Activated CD4-positive, alpha-beta T cell treated with anti-CD3 and anti-CD28 coated beads for 36 hours (primary cell): Measurements from ENCODE around the gene ZNF133. TPM values are rescaled to one million over a fixed set of nuclear protein-coding genes. Genes with fewer than 3 reads are reported as not detected.
"Not testable (repeated sequence)": the region's sequence is repeated elsewhere in the genome, so short reads cannot be mapped to it uniquely, and the experiment has no call there.

Experiments used
- ATAC-seq: fragments of 200-7000 bp; cut with Tn5 transposase; one replicate; pipeline ENCODE4 v1.10.0; 2021; ENCODE audit warnings: mild to moderate bottlenecking, moderate library complexity
- CTCF ChIA-PET: fragments of 350-600 bp; sonication (Branson Sonifier 250); formaldehyde crosslinking; loops from one replicate; lab custom pipeline; 2021; ENCODE audit warnings: antibody characterized with exemption; lab: Charles Lee
- POLR2A ChIA-PET: fragments of 350-600 bp; sonication (Branson Sonifier 250); formaldehyde crosslinking; loops from one replicate; lab custom pipeline; 2021; ENCODE audit warnings: antibody characterized with exemption, inconsistent platforms; lab: Charles Lee
- DNase-seq: peaks from one replicate; pipeline ENCODE4 v3.0.0-alpha.2; 2020
- H3K27ac Mint-ChIP-seq: one replicate; pipeline ENCODE4 v1.8.0; 2021; ENCODE audit warnings: mixed read lengths
- H3K27me3 Mint-ChIP-seq: one replicate; pipeline ENCODE4 v1.8.0; 2021; ENCODE audit warnings: mixed read lengths
- H3K36me3 Mint-ChIP-seq: one replicate; pipeline ENCODE4 v1.8.0; 2021; ENCODE audit warnings: low read depth, mixed read lengths
- H3K4me1 Mint-ChIP-seq: one replicate; pipeline ENCODE4 v1.8.0; 2021; ENCODE audit warnings: mixed read lengths
- H3K4me3 Mint-ChIP-seq: one replicate; pipeline ENCODE4 v1.8.0; 2021; ENCODE audit warnings: mild to moderate bottlenecking, moderate library complexity, mixed read lengths
- H3K9me3 Mint-ChIP-seq: one replicate; pipeline ENCODE4 v1.8.0; 2021; ENCODE audit warnings: low read depth, mixed read lengths
- intact Hi-C, 2 experiments: fragments of 100-400 bp; cut with DNase I in 1 of 2; cut with micrococcal nuclease in 1 of 2; formaldehyde crosslinking; loops; one replicate each; pipeline versions ENCODE4 v1.14.2 to v1.15.1; 2022 to 2024; cut with DNase I, micrococcal nuclease
- total RNA-seq, 2 experiments: library from RNA; stranded (reverse); gene quantifications; one replicate each; pipeline ENCODE4 v1.2.3, GENCODE V29; 2021

Gene ZNF133
- 10 to 100 TPM in 1 of 2 experiments, 1 to 10 TPM in 1; 8.8 to 10.1 TPM for total RNA-seq

GRCh38 chr20:18287915-18288748, at the start of gene ZNF133:
Gene ZNF133, plus strand, starts transcription at chr20:18288527. Its CDS starts 17,160 bp downstream, at chr20:18305687.
- Mint-ChIP-seq H3K4me3 (peak within 1 kb of the TSS; percentile 98), H3K27me3 (peaks cover 14% of the 10 kb centered on the region), H3K36me3 (peaks cover 27% of the 10 kb centered on the region), H3K4me1 (peaks cover 19% of the 10 kb centered on the region), H3K27ac (peak within 1 kb of the TSS; percentile 99), H3K9me3 (peaks cover 13% of the 10 kb centered on the region)
- DNase-seq (peak; percentile 97), ATAC-seq (peak; percentile 98)
- intact Hi-C loops = loop anchor here (1.0 to 10.0 kb wide), 18 partner anchors 149 to 1764 kb away; partner anchors contain the start of genes DZANK1 (in 2 of the 2), MGME1 (in 2 of the 2), POLR3F (in 2 of the 2) and SEC23B (in 2 of the 2)
- POLR2A ChIA-PET = interaction anchor here (0.7 to 1.4 kb wide), 4 partner anchors 150 to 277 kb away, joined by 3 to 8 read pairs (median 4); partner anchors contain the start of genes DZANK1, KAT14, PET117 and POLR3F
- CTCF ChIA-PET = interaction anchor here (0.6 to 1.4 kb wide), 5 partner anchors 12 to 1500 kb away, joined by 3 to 6 read pairs (median 3); partner anchors contain the start of genes KAT14, PET117 and RRBP1

GRCh38 chr20:18240997-18241396, 47.3 kb upstream of the ZNF133 start:
- Mint-ChIP-seq H3K4me1 (no peaks in the 10 kb centered on the region), H3K27me3 (peaks cover 30% of the 10 kb centered on the region), H3K4me3 (no peak overlapping the region), H3K36me3 (no peaks in the 10 kb centered on the region), H3K27ac (no peak overlapping the region), H3K9me3 (peaks cover 2% of the 10 kb centered on the region)
- DNase-seq = no peak
- ChIA-PET CTCF (interaction anchor here (1.3 kb wide), 1 partner anchor 27 kb away, joined by 3 read pairs; no protein-coding TSS in a partner anchor), POLR2A (no interaction called here)
- ATAC-seq = no peak
- intact Hi-C loops = no loop called here

GRCh38 chr20:18243802-18244201, 44.5 kb upstream of the ZNF133 start:
- DNase-seq (no peak), ATAC-seq (no peak)
- CTCF ChIA-PET = no interaction called here
- Mint-ChIP-seq H3K9me3 (peaks cover 2% of the 10 kb centered on the region), H3K36me3 (no peaks in the 10 kb centered on the region), H3K27ac (no peak overlapping the region), H3K4me3 (no peak overlapping the region), H3K4me1 (no peaks in the 10 kb centered on the region), H3K27me3 (peaks cover 32% of the 10 kb centered on the region)
- POLR2A ChIA-PET = no interaction called here
- intact Hi-C loops = no loop called here

- CTCF ChIA-PET, H3K27ac Mint-ChIP-seq, ATAC-seq, intact Hi-C loops, H3K27me3 Mint-ChIP-seq, H3K9me3 Mint-ChIP-seq, H3K36me3 Mint-ChIP-seq, H3K4me3 Mint-ChIP-seq, DNase-seq, POLR2A ChIA-PET, H3K4me1 Mint-ChIP-seq: not testable (repeated sequence)
Observed at GRCh38 chr20:18248545-18248944, 39.8 kb upstream of the ZNF133 start.

- H3K9me3 Mint-ChIP-seq = no peaks in the 10 kb centered on the region
- ATAC-seq (no peak), DNase-seq (no peak)
- H3K4me3 Mint-ChIP-seq = no peak overlapping the region
- H3K27me3 Mint-ChIP-seq = peaks cover 4% of the 10 kb centered on the region
- ChIA-PET CTCF (no interaction called here), POLR2A (no interaction called here)
- no peaks in the 10 kb centered on the region for H3K4me1 Mint-ChIP-seq
- no peak overlapping the region for H3K27ac Mint-ChIP-seq
- intact Hi-C loops = no loop called here
- H3K36me3 Mint-ChIP-seq = no peaks in the 10 kb centered on the region
Observed at GRCh38 chr20:18250217-18250616, 38.1 kb upstream of the ZNF133 start.

- Mint-ChIP-seq H3K9me3 (no peaks in the 10 kb centered on the region), H3K27ac (no peak overlapping the region), H3K36me3 (no peaks in the 10 kb centered on the region), H3K4me1 (no peaks in the 10 kb centered on the region), H3K27me3 (no peaks in the 10 kb centered on the region), H3K4me3 (no peak overlapping the region)
- CTCF ChIA-PET = interaction anchor here (1.0 kb wide), 1 partner anchor 10 kb away, joined by 4 read pairs; no protein-coding TSS in a partner anchor
- POLR2A ChIA-PET = no interaction called here
- DNase-seq (no peak), ATAC-seq (no peak)
- intact Hi-C loops = no loop called here
Observed at GRCh38 chr20:18252597-18253451, 35.5 kb upstream of the ZNF133 start.

GRCh38 chr20:18254615-18255014, 33.7 kb upstream of the ZNF133 start:
- ATAC-seq (no peak), DNase-seq (no peak)
- Mint-ChIP-seq H3K4me1 (no peaks in the 10 kb centered on the region), H3K36me3 (no peaks in the 10 kb centered on the region), H3K27me3 (no peaks in the 10 kb centered on the region), H3K27ac (no peak overlapping the region), H3K9me3 (no peaks in the 10 kb centered on the region), H3K4me3 (no peak overlapping the region)
- intact Hi-C loops = no loop called here
- ChIA-PET POLR2A (no interaction called here), CTCF (no interaction called here)

GRCh38 chr20:18255526-18255925, 32.8 kb upstream of the ZNF133 start:
- intact Hi-C loops = no loop called here
- DNase-seq (no peak), ATAC-seq (no peak)
- H3K27me3 Mint-ChIP-seq = peaks cover 2% of the 10 kb centered on the region
- POLR2A ChIA-PET = no interaction called here
- no peaks in the 10 kb centered on the region for H3K4me1 Mint-ChIP-seq
- H3K9me3 Mint-ChIP-seq = no peaks in the 10 kb centered on the region
- H3K36me3 Mint-ChIP-seq = no peaks in the 10 kb centered on the region
- CTCF ChIA-PET = no interaction called here
- no peak overlapping the region for H3K27ac Mint-ChIP-seq
- no peak overlapping the region for H3K4me3 Mint-ChIP-seq

- CTCF ChIA-PET = interaction anchor here (0.6 kb wide), 1 partner anchor 623 kb away, joined by 3 read pairs; no protein-coding TSS in a partner anchor
- no peaks in the 10 kb centered on the region for H3K4me1 Mint-ChIP-seq
- no peaks in the 10 kb centered on the region for H3K9me3 Mint-ChIP-seq
- intact Hi-C loops = no loop called here
- no peaks in the 10 kb centered on the region for H3K36me3 Mint-ChIP-seq
- H3K27ac Mint-ChIP-seq = no peak overlapping the region
- H3K4me3 Mint-ChIP-seq = no peak overlapping the region
- peaks cover 2% of the 10 kb centered on the region for H3K27me3 Mint-ChIP-seq
- POLR2A ChIA-PET = no interaction called here
- DNase-seq = no peak
- ATAC-seq = no peak
Observed at GRCh38 chr20:18256440-18257090, 31.8 kb upstream of the ZNF133 start.

GRCh38 chr20:18258126-18258860, 30.0 kb upstream of the ZNF133 start:
- Mint-ChIP-seq H3K9me3 (no peaks in the 10 kb centered on the region), H3K27ac (no peak overlapping the region), H3K27me3 (peaks cover 2% of the 10 kb centered on the region), H3K4me1 (no peaks in the 10 kb centered on the region), H3K4me3 (no peak overlapping the region), H3K36me3 (no peaks in the 10 kb centered on the region)
- POLR2A ChIA-PET = no interaction called here
- CTCF ChIA-PET = interaction anchor here (1.4 kb wide), 1 partner anchor 93 kb away, joined by 3 read pairs; no protein-coding TSS in a partner anchor
- intact Hi-C loops = no loop called here
- DNase-seq (no peak), ATAC-seq (no peak)
